HG03095 (cell line): ENCODE results near the gene TMEM100.

ENCODE experiments used
- ATAC-seq: cut with Tn5 transposase; IDR thresholded peaks from one replicate; pipeline ENCODE4 v1.9.1; 2021; ENCODE audit warnings: moderate library complexity; ENCODE audit not compliant: unreplicated experiment

TMEM100 gene

GRCh38 chr17:55722742-55723487 is at the start of gene TMEM100:
TSS of gene TMEM100 (minus strand) at chr17:55722864. CDS start at chr17:55721070, 1,794 bp downstream.
- ATAC-seq, result no peak

- no peak for ATAC-seq
Observed at GRCh38 chr17:55772086-55772485, 49.4 kb upstream of the TMEM100 start.

GRCh38 chr17:55770196-55770870 is 47.7 kb upstream of the TMEM100 start:
- no peak for ATAC-seq

- ATAC-seq, result no peak
Observed at GRCh38 chr17:55769625-55770000, 46.9 kb upstream of the TMEM100 start.

- ATAC-seq, result no peak
Observed at GRCh38 chr17:55768936-55769624, 46.4 kb upstream of the TMEM100 start.

- no peak for ATAC-seq
Observed at GRCh38 chr17:55765472-55765871, 42.8 kb upstream of the TMEM100 start.

GRCh38 chr17:55764610-55765009 is 41.9 kb upstream of the TMEM100 start:
- ATAC-seq, result no peak

- ATAC-seq, result no peak
Observed at GRCh38 chr17:55763856-55764255, 41.2 kb upstream of the TMEM100 start.

GRCh38 chr17:55762086-55762858 is 39.6 kb upstream of the TMEM100 start:
- no peak for ATAC-seq

- ATAC-seq, result no peak
Observed at GRCh38 chr17:55760643-55761355, 38.1 kb upstream of the TMEM100 start.

- ATAC-seq, result no peak
Observed at GRCh38 chr17:55758171-55758570, 35.5 kb upstream of the TMEM100 start.

- ATAC-seq, result no peak
Observed at GRCh38 chr17:55757659-55758058, 35.0 kb upstream of the TMEM100 start.

- no peak for ATAC-seq
Observed at GRCh38 chr17:55756689-55757088, 34.0 kb upstream of the TMEM100 start.

GRCh38 chr17:55751720-55752250 is 29.1 kb upstream of the TMEM100 start:
- ATAC-seq, result no peak

- ATAC-seq, result peak; percentile 100
Observed at GRCh38 chr17:55750750-55751657, 28.3 kb upstream of the TMEM100 start, which contains the start of gene PCTP. TSS of gene PCTP (plus strand) at chr17:55751051. CDS start at chr17:55751104, 53 bp downstream.

GRCh38 chr17:55749985-55750384 is 27.3 kb upstream of the TMEM100 start:
- ATAC-seq, result no peak

GRCh38 chr17:55748841-55749240 is 26.2 kb upstream of the TMEM100 start:
- ATAC-seq, result no peak

GRCh38 chr17:55747209-55747608 is 24.5 kb upstream of the TMEM100 start:
- ATAC-seq, result no peak

- no peak for ATAC-seq
Observed at GRCh38 chr17:55746466-55746865, 23.8 kb upstream of the TMEM100 start.
